Measurements from ENCODE around the gene PALM.

- TF ChIP-seq YY1 (IDR thresholded peaks at IDR 0.05; ENCODE audit: borderline replicate concordance in 1 of 3, control insufficient read depth in 1 of 3, extremely low read depth in 1 of 3, insufficient read depth in 3 of 3, insufficient read length in 1 of 3, insufficient replicate concordance in 2 of 3, low read depth in 1 of 3, low read length in 2 of 3) (no peak), CTCF (IDR thresholded peaks at IDR 0.05 in 2 of 3, conservative IDR thresholded peaks at IDR 0.05 in 1 of 3; ENCODE audit: insufficient read depth in 2 of 3, low read depth in 1 of 3, low read length in 3 of 3) (peak; percentile 67 to 84 (median 71)), HOXB6 (CRISPR knock-in tag; IDR thresholded peaks at IDR 0.05; ENCODE audit: borderline replicate concordance) (no peak), BDP1 (IDR thresholded peaks at IDR 0.05; ENCODE audit: insufficient read depth, insufficient read length) (no peak)
Measured at GRCh38 chr19:737591-738093, 28.9 kb downstream of the PALM start.

Data from K562 (cell line).